ENCODE data around the gene PLCD1.

DNA sequence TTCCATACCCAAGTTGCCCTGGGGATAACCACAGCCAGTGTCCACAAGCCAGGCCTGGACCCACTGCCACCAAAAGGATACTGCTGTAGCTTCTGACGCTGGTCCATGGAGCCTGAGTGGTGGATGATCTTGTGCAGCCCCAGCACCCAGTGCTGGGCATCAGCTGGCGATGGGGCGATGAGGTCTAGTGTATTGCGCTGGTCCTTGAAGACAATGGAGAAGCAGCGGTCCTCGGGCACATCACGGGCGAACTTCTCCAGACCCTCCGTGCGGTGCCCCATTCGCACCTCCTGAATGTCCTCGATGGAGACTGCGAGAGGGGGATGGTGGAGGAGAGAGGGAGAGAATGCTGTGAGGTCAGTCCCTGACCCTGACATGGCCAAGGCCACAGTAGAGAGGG lies 13.0 kb downstream of the PLCD1 start:
- TF ChIP-seq, protein P1, sequence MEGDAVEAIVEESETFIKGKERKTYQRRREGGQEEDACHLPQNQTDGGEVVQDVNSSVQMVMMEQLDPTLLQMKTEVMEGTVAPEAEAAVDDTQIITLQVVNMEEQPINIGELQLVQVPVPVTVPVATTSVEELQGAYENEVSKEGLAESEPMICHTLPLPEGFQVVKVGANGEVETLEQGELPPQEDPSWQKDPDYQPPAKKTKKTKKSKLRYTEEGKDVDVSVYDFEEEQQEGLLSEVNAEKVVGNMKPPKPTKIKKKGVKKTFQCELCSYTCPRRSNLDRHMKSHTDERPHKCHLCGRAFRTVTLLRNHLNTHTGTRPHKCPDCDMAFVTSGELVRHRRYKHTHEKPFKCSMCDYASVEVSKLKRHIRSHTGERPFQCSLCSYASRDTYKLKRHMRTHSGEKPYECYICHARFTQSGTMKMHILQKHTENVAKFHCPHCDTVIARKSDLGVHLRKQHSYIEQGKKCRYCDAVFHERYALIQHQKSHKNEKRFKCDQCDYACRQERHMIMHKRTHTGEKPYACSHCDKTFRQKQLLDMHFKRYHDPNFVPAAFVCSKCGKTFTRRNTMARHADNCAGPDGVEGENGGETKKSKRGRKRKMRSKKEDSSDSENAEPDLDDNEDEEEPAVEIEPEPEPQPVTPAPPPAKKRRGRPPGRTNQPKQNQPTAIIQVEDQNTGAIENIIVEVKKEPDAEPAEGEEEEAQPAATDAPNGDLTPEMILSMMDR (IDR thresholded peaks at IDR 0.05), result no peak
- TF ChIP-seq POLR2A (IDR thresholded peaks at IDR 0.05), result no peak
